Heart left ventricle (tissue), 13 donors: ENCODE results near the gene TBX2.

Experiments used
- POLR2A ChIP-seq, 2 donors: fragments of 450-650 bp; IDR thresholded peaks; one replicate each; pipeline ENCODE4 v1.6.1; 2017; ENCODE audit warnings: antibody characterized with exemption in 2 of 2, mild to moderate bottlenecking in 2 of 2, moderate library complexity in 2 of 2
- TF ChIP-seq, protein P1 (sequence below), 12 donors: fragments of 200-600 bp; sonication (generic) in 4 of 12; IDR thresholded peaks; one replicate each; pipeline versions ENCODE4 v1.5.0 to v1.8.0; 2018 to 2022; ENCODE audit warnings: antibody characterized with exemption in 12 of 12, mild to moderate bottlenecking in 5 of 12
- donor health status: ischemic (EF 13 %, LVEDD 7.1; RV severe dilation, severe dysfunction).
- donor health status: DM: no; HTN: yes; CAD: no.
- donor health status: DM: no; HTN: no; CAD: no.
- donor health status: ischemic (EF 25% LVEDD 6.9; RV normal size, moderate dysfunction).
- donor health status: ischemic (EF 25% LVEDD 5.7; RV mildly dilated, moderate dysfunction).
- donor health status: ischemic (EF 35%, LVEDD 5.7; RV mildly dilated, moderate dysfunction).
- donor health status: nonischemic (EF 11% LVEDD 7.7; RV severe dilation, severe dysfunction).
- donor health status: DM: yes; HTN: yes; CAD: no.
- donor health status: PGD.
- donor health status: ischemic (EF 29% LVEDD 5.4; RV normal size, mild dysfunction).
- donor health status: nonischemic (EF 23%, LVEDD 6.1; RV moderate dilation, normal function).

DNA sequence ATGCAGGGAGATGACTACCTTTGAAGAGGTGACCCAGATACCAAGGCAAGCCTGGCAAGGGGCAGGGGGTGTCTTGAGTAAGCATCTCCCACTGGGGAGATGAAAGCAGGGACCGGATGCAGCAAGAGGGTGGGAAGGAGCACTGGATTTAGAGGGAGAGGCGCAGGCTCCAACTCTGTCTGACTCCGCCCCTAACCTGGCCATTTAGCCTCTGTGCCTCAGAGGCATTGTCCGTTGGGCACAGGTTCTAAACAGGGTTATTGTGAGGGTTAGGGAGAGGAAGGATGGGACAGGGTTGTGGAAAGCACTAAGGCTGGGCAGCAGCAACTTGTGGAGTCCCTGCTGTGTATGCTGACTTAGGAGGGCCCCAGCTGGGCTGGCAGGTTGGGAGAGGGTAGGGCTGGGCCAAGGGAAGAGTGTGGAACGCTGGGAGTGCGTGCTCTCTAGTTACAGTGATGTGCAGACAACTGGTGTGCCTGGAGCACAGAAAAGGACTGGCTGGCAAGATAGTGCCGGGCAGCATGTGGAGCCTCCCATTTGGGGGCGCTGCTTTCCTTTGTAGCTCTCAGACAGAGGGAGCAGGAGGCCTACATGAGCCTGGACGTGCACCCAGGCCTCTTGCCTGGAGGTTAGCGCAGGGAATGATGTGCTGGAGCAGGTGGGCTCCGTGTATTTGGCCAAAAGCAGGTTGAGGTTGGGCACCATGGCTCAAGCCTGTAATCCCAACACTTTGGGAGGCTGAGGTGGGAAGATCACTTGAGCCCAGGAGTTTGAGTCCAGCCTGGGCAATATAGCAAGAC lies 26.2 kb downstream of the TBX2 start:
- TF ChIP-seq, protein P1, sequence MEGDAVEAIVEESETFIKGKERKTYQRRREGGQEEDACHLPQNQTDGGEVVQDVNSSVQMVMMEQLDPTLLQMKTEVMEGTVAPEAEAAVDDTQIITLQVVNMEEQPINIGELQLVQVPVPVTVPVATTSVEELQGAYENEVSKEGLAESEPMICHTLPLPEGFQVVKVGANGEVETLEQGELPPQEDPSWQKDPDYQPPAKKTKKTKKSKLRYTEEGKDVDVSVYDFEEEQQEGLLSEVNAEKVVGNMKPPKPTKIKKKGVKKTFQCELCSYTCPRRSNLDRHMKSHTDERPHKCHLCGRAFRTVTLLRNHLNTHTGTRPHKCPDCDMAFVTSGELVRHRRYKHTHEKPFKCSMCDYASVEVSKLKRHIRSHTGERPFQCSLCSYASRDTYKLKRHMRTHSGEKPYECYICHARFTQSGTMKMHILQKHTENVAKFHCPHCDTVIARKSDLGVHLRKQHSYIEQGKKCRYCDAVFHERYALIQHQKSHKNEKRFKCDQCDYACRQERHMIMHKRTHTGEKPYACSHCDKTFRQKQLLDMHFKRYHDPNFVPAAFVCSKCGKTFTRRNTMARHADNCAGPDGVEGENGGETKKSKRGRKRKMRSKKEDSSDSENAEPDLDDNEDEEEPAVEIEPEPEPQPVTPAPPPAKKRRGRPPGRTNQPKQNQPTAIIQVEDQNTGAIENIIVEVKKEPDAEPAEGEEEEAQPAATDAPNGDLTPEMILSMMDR (IDR thresholded peaks at IDR 0.05) = no peak
- TF ChIP-seq POLR2A (IDR thresholded peaks at IDR 0.05) = no peak
